Stimulated activated CD8-positive, alpha-beta memory T cell treated with anti-CD3 and anti-CD28 coated beads, Interleukin-15, amount 100 ng/mL, for 48 hours (primary cell): ENCODE measurements around the gene IPO9.
"Not testable (repeated sequence)": the region's sequence is repeated elsewhere in the genome, so short reads cannot be mapped to it uniquely, and the experiment has no call there.

Experiments used
- DNase-seq, 2 donors: peaks; one replicate each; pipeline ENCODE4 v3.0.0-alpha.2; 2020; ENCODE audit warnings: low read depth in 2 of 2

The IPO9 gene

GRCh38 chr1:201888282-201889089 is 59.5 kb downstream of the IPO9 start, which contains the start of gene SHISA4:
Gene SHISA4 (plus strand): TSS chr1:201888898. CDS start chr1:201888995, 97 bp downstream.
- DNase-seq, result no peak

GRCh38 chr1:201889090-201889968 is 60.4 kb downstream of the IPO9 start:
- no peak for DNase-seq

- no peak for DNase-seq
Measured at GRCh38 chr1:201890223-201890622, 61.3 kb downstream of the IPO9 start.

GRCh38 chr1:201890806-201891450 is 62.0 kb downstream of the IPO9 start:
- DNase-seq, result no peak

- DNase-seq, result no peak
Measured at GRCh38 chr1:201891451-201892045, 62.6 kb downstream of the IPO9 start.

GRCh38 chr1:201892211-201892610 is 63.3 kb downstream of the IPO9 start:
- DNase-seq, result no peak

GRCh38 chr1:201893431-201893830 is 64.5 kb downstream of the IPO9 start:
- DNase-seq, result no peak

- DNase-seq, result no peak
Measured at GRCh38 chr1:201894343-201895119, 65.6 kb downstream of the IPO9 start.

- no peak for DNase-seq
Measured at GRCh38 chr1:201895120-201895665, 66.2 kb downstream of the IPO9 start.

- peak; percentile 75 to 76 for DNase-seq
Measured at GRCh38 chr1:201895913-201896807, 67.2 kb downstream of the IPO9 start.

- DNase-seq, result no peak
Measured at GRCh38 chr1:201896951-201897391, 68.0 kb downstream of the IPO9 start.

GRCh38 chr1:201898240-201898894 is 69.4 kb downstream of the IPO9 start:
- no peak for DNase-seq

- no peak for DNase-seq
Measured at GRCh38 chr1:201898992-201899391, 70.0 kb downstream of the IPO9 start.

GRCh38 chr1:201899683-201900429 is 70.9 kb downstream of the IPO9 start:
- no peak for DNase-seq

- no peak for DNase-seq
Measured at GRCh38 chr1:201900476-201900875, 71.5 kb downstream of the IPO9 start.

- DNase-seq, result not testable (repeated sequence)
Measured at GRCh38 chr1:201901036-201901435, 72.1 kb downstream of the IPO9 start.

- no peak for DNase-seq
Measured at GRCh38 chr1:201902198-201902597, 73.2 kb downstream of the IPO9 start.

- no peak for DNase-seq
Measured at GRCh38 chr1:201903135-201903534, 74.2 kb downstream of the IPO9 start.
